HEK293 (cell line): ENCODE data around the gene BPHL.
"Not testable (repeated sequence)": the region's sequence is repeated elsewhere in the genome, so short reads cannot be mapped to it uniquely, and the experiment has no call there.

Experiments used
- CTCF ChIA-PET: fragments of 350-600 bp; formaldehyde crosslinking; extraction: SDS; loops from one replicate; lab custom pipeline; 2021; ENCODE audit warnings: antibody characterized with exemption; lab: Yijun Ruan, JAX
- POLR2A ChIA-PET: fragments of 300-600 bp; formaldehyde crosslinking; extraction: SDS; loops from one replicate; lab custom pipeline; 2020; ENCODE audit warnings: antibody characterized with exemption, inconsistent platforms; lab: Yijun Ruan, JAX
- H3K27ac ChIP-seq: fragments of 200-500 bp; sonication (Bioruptor generic); 2 replicates; pipeline ENCODE4 v1.5.1; 2014; ENCODE audit warnings: low read depth, low read length, control low read depth, inconsistent platforms; ENCODE audit errors: extremely low read depth
- H3K36me3 ChIP-seq, 2 experiments: fragments of 200-500 bp in 1 of 2; sonication (Bioruptor generic) in 1 of 2; 1 replicate in 1 of 2; 2 replicates in 1 of 2; pipeline ENCODE4 v1.5.1; 2014 to 2017; ENCODE audit warnings: inconsistent platforms in 2 of 2, low read length in 2 of 2; ENCODE audit not compliant: control insufficient read depth in 2 of 2, insufficient read depth in 1 of 2
- H3K4me1 ChIP-seq: fragments of 200-500 bp; sonication (Bioruptor generic); 2 replicates; pipeline ENCODE4 v1.5.1; 2014; ENCODE audit warnings: mild to moderate bottlenecking, low read length, inconsistent platforms; ENCODE audit not compliant: control insufficient read depth, insufficient read depth
- H3K4me3 ChIP-seq: 2 replicates; pipeline ENCODE4 v1.5.1; 2011; ENCODE audit warnings: low read depth, mild to moderate bottlenecking, control low read depth, low read length, moderate library complexity
- H3K9me3 ChIP-seq: fragments of 200-500 bp; sonication (Bioruptor generic); 2 replicates; pipeline ENCODE4 v1.5.1; 2014; ENCODE audit warnings: low read depth, low read length, inconsistent platforms; ENCODE audit not compliant: control insufficient read depth, insufficient read depth
- KLF8 ChIP-seq: fragments of 450-650 bp; formaldehyde crosslinking; IDR thresholded peaks from 2 replicates; pipeline ENCODE4 v1.5.1; 2016; ENCODE audit warnings: missing biosample characterization, missing genetic modification characterization
- SETDB1 ChIP-seq: IDR thresholded peaks from one replicate; pipeline ENCODE4 v1.6.1; 2017; ENCODE audit warnings: mild to moderate bottlenecking, low read length, moderate library complexity, mixed read lengths; ENCODE audit not compliant: insufficient read length
- SP2 ChIP-seq: fragments of 450-650 bp; formaldehyde crosslinking; IDR thresholded peaks from 2 replicates; pipeline ENCODE4 v1.5.1; 2016; ENCODE audit warnings: missing biosample characterization, missing genetic modification characterization
- SP7 ChIP-seq: fragments of 450-650 bp; formaldehyde crosslinking; IDR thresholded peaks from 2 replicates; pipeline ENCODE4 v1.5.1; 2016; ENCODE audit warnings: missing biosample characterization, missing genetic modification characterization
- ZFHX2 ChIP-seq: fragments of 450-650 bp; formaldehyde crosslinking; conservative IDR thresholded peaks from 2 replicates; pipeline ENCODE4 v1.5.1; 2016; ENCODE audit warnings: missing biosample characterization, missing genetic modification characterization
- ZNF184 ChIP-seq: fragments of 450-650 bp; IDR thresholded peaks from 2 replicates; pipeline ENCODE4 v1.5.1; 2018; ENCODE audit warnings: missing biosample characterization, mild to moderate bottlenecking, missing genetic modification characterization
- ZNF350 ChIP-seq: fragments of 450-650 bp; formaldehyde crosslinking; IDR thresholded peaks from 2 replicates; pipeline ENCODE4 v1.5.0; 2017; ENCODE audit warnings: missing biosample characterization, mild to moderate bottlenecking, missing genetic modification characterization
- ZNF366 ChIP-seq: fragments of 450-650 bp; formaldehyde crosslinking; conservative IDR thresholded peaks from 2 replicates; pipeline ENCODE4 v1.5.1; 2016; ENCODE audit warnings: missing biosample characterization, missing genetic modification characterization
- ZNF391 ChIP-seq: fragments of 450-650 bp; formaldehyde crosslinking; IDR thresholded peaks from 2 replicates; pipeline ENCODE4 v1.5.1; 2016; ENCODE audit warnings: low read depth, missing biosample characterization, missing genetic modification characterization, borderline replicate concordance
- TF ChIP-seq, protein P1 (sequence below): fragments of 450-650 bp; formaldehyde crosslinking; IDR thresholded peaks from 2 replicates; pipeline ENCODE4 v1.5.1; 2016; ENCODE audit warnings: missing biosample characterization, missing genetic modification characterization
- TF ChIP-seq, protein P2 (sequence below): fragments of 450-650 bp; formaldehyde crosslinking; IDR thresholded peaks from 2 replicates; pipeline ENCODE4 v1.5.1; 2016; ENCODE audit warnings: missing biosample characterization, missing genetic modification characterization
- TF ChIP-seq, protein P3 (sequence below): fragments of 450-650 bp; formaldehyde crosslinking; IDR thresholded peaks from 2 replicates; pipeline ENCODE4 v1.5.1; 2016; ENCODE audit warnings: missing biosample characterization, missing genetic modification characterization

Gene BPHL

DNA sequence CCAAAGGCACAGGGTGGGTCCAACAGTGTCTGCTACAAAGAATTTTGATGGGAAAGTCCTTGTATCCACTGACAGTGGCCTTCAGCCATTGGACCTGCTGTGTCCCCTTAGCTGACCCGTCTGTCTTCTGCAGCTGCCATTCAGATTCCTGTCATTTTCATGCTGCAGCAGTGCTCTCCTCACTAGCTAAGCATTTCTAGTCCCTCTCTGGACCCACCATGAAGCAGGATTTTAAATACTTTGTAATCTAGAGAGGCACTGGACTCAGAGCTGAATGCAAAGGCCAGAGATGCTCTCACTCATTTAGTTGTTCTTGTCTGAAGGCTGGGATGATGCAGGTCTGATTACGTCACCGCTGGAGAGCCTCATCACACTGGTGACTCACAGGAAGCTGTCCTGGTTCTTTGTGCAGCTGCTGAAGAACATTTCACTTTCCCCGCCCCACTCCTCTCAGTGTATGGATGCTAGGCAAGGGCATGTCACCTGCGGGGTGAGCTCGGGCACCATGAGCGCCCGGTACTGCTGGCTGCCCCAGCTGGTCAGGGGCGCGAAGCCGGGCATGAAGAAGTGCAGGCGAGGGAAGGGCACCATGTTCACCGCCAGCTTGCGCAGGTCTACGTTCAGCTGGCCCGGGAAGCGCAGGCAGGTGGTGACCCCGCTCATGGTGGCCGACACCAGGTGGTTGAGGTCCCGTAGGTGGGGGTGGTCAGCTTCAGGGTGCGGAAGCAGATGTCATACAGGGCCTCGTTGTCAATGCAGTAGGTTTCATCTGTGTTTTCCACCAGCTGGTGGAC is 58.2 kb downstream of the BPHL start (continued):
- no peak for TF ChIP-seq SETDB1
- no peak for TF ChIP-seq ZFHX2 (tag by site-specific recombination)
- TF ChIP-seq, protein P1, sequence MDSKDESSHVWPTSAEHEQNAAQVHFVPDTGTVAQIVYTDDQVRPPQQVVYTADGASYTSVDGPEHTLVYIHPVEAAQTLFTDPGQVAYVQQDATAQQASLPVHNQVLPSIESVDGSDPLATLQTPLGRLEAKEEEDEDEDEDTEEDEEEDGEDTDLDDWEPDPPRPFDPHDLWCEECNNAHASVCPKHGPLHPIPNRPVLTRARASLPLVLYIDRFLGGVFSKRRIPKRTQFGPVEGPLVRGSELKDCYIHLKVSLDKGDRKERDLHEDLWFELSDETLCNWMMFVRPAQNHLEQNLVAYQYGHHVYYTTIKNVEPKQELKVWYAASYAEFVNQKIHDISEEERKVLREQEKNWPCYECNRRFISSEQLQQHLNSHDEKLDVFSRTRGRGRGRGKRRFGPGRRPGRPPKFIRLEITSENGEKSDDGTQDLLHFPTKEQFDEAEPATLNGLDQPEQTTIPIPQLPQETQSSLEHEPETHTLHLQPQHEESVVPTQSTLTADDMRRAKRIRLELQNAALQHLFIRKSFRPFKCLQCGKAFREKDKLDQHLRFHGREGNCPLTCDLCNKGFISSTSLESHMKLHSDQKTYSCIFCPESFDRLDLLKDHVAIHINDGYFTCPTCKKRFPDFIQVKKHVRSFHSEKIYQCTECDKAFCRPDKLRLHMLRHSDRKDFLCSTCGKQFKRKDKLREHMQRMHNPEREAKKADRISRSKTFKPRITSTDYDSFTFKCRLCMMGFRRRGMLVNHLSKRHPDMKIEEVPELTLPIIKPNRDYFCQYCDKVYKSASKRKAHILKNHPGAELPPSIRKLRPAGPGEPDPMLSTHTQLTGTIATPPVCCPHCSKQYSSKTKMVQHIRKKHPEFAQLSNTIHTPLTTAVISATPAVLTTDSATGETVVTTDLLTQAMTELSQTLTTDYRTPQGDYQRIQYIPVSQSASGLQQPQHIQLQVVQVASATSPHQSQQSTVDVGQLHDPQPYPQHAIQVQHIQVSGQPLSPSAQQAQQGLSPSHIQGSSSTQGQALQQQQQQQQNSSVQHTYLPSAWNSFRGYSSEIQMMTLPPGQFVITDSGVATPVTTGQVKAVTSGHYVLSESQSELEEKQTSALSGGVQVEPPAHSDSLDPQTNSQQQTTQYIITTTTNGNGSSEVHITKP (tag by site-specific recombination): peak; percentile 32; the same call in 1 of the 2 replicates
- TF ChIP-seq, protein P2, sequence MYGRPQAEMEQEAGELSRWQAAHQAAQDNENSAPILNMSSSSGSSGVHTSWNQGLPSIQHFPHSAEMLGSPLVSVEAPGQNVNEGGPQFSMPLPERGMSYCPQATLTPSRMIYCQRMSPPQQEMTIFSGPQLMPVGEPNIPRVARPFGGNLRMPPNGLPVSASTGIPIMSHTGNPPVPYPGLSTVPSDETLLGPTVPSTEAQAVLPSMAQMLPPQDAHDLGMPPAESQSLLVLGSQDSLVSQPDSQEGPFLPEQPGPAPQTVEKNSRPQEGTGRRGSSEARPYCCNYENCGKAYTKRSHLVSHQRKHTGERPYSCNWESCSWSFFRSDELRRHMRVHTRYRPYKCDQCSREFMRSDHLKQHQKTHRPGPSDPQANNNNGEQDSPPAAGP (tag by site-specific recombination): peak; percentile 85
- 0 out of 2 replicates have a peak, but pooled peaks have one; percentile 50 for TF ChIP-seq ZNF366
- peak; percentile 18 for TF ChIP-seq SP2 (tag by site-specific recombination)
- TF ChIP-seq ZNF184 (tag by site-specific recombination): peak; percentile 64; the same call in 1 of the 2 replicates
- TF ChIP-seq ZNF350 (tag by site-specific recombination): no peak
- TF ChIP-seq KLF8 (tag by site-specific recombination): peak; percentile 56
- TF ChIP-seq ZNF391 (tag by site-specific recombination): no peak
- peak; percentile 75 for TF ChIP-seq SP7 (tag by site-specific recombination)

DNA sequence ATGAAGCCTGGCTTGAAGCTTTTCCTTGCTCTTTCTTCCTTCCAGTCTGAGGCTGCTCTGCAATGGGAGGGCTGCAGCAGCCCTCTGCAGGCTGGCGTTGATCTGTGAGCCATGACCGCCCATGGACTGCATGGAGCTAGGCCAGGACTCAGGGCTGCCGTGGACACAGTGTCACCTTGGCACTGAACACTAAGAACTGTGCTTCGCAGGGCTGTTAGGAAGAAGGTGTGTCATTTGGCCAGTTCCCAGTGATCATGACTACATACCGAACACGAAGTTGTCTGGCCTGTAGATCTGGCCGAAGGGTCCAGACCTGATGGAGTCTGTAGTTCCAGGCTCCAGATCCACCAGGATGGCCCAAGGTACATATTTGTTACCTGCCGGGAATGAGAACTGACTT is 60.2 kb downstream of the BPHL start:
- H3K27ac ChIP-seq, H3K4me1 ChIP-seq, H3K9me3 ChIP-seq, H3K36me3 ChIP-seq, H3K4me3 ChIP-seq: not testable (repeated sequence)
- ChIA-PET POLR2A (interaction anchor here (1.8 kb wide), 1 partner anchor 13 kb away, joined by 4 read pairs; no protein-coding TSS in a partner anchor), CTCF (interaction anchor here (0.6 to 1.2 kb wide), 2 partner anchors 66 to 207 kb away, joined by 3 read pairs; no protein-coding TSS in a partner anchor)

DNA sequence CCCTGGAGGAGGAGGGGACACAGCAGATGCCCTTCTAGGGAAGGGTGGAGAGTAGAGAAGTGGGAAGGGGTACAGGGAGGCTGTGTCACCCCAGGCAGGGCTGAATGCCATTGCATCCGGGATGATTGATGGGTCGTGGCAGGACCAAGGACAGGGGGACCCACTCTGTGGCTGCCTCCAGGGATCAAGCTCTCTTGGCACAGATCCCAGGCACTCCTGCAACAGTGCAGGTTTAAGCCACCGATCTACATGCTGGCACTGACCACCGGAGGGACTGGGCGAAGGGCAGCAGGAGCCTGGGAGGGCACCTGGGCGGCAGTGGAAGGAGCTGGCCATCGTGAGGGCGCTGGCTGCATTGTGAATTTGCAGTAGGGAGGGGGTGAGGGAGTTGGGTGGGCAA is 61.4 kb downstream of the BPHL start:
- TF ChIP-seq, protein P3, sequence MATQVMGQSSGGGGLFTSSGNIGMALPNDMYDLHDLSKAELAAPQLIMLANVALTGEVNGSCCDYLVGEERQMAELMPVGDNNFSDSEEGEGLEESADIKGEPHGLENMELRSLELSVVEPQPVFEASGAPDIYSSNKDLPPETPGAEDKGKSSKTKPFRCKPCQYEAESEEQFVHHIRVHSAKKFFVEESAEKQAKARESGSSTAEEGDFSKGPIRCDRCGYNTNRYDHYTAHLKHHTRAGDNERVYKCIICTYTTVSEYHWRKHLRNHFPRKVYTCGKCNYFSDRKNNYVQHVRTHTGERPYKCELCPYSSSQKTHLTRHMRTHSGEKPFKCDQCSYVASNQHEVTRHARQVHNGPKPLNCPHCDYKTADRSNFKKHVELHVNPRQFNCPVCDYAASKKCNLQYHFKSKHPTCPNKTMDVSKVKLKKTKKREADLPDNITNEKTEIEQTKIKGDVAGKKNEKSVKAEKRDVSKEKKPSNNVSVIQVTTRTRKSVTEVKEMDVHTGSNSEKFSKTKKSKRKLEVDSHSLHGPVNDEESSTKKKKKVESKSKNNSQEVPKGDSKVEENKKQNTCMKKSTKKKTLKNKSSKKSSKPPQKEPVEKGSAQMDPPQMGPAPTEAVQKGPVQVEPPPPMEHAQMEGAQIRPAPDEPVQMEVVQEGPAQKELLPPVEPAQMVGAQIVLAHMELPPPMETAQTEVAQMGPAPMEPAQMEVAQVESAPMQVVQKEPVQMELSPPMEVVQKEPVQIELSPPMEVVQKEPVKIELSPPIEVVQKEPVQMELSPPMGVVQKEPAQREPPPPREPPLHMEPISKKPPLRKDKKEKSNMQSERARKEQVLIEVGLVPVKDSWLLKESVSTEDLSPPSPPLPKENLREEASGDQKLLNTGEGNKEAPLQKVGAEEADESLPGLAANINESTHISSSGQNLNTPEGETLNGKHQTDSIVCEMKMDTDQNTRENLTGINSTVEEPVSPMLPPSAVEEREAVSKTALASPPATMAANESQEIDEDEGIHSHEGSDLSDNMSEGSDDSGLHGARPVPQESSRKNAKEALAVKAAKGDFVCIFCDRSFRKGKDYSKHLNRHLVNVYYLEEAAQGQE (tag by site-specific recombination): peak; percentile 52; the same call in 1 of the 2 replicates
- not testable (repeated sequence) for H3K4me1 ChIP-seq, H3K4me3 ChIP-seq, H3K27ac ChIP-seq, H3K36me3 ChIP-seq, H3K9me3 ChIP-seq
- ChIA-PET POLR2A (interaction anchor here (0.6 kb wide), 1 partner anchor 24 kb away, joined by 4 read pairs; no protein-coding TSS in a partner anchor), CTCF (interaction anchor here (0.5 kb wide), 1 partner anchor 173 kb away, joined by 3 read pairs; no protein-coding TSS in a partner anchor)
